Uterus (tissue), 2 donors: ENCODE measurements around the gene CAMK2B.

Experiments used
- CTCF ChIP-seq, 4 experiments: fragments of 200-600 bp in 2 of 4; fragments of 450-650 bp in 2 of 4; sonication (generic) in 2 of 4; IDR thresholded peaks; one replicate each; pipeline ENCODE4 v1.5.1; 2016 to 2019; ENCODE audit warnings: antibody characterized with exemption in 4 of 4, mild to moderate bottlenecking in 2 of 4, moderate library complexity in 1 of 4
- POLR2A ChIP-seq, 2 donors: fragments of 450-650 bp; IDR thresholded peaks; one replicate each; pipeline ENCODE4 v1.6.1; 2016; ENCODE audit warnings: antibody characterized with exemption in 2 of 2, mild to moderate bottlenecking in 1 of 2, moderate library complexity in 1 of 2

- no peak for TF ChIP-seq POLR2A (IDR thresholded peaks at IDR 0.05)
- no peak for TF ChIP-seq CTCF (IDR thresholded peaks at IDR 0.05)
Measured at GRCh38 chr7:44287488-44288380, 37.7 kb downstream of the CAMK2B start.
